Left ventricle myocardium superior (tissue), 1 donor: ENCODE results near the gene FGF2. TPM values are rescaled to one million over a fixed set of nuclear protein-coding genes. Genes with fewer than 3 reads are reported as not detected.
"Not testable (repeated sequence)": the region's sequence is repeated elsewhere in the genome, so short reads cannot be mapped to it uniquely, and the experiment has no call there.

Source experiments
- ATAC-seq: fragments of 200-7000 bp; cut with Tn5 transposase; one replicate; pipeline ENCODE4 v1.9.1; 2020; ENCODE audit warnings: mild to moderate bottlenecking, moderate library complexity
- DNase-seq: peaks from one replicate; pipeline ENCODE4 v3.0.0-alpha.2; 2020
- intact Hi-C: fragments of 100-400 bp; cut with micrococcal nuclease; formaldehyde crosslinking; loops from one replicate; pipeline ENCODE4 v1.11.0; 2022
- long read RNA-seq: library from polyadenylated mRNA; unstranded; transcript quantifications from one replicate; pipeline ENCODE4 v2.0.0, GENCODE V29; 2021
- total RNA-seq: library from RNA; stranded (reverse); fragmentation: NEBNext Ultra II Directional; extraction: Animal tissue kit (Norgen Biotek cat#: 25700); gene quantifications from one replicate; pipeline ENCODE4 v1.2.1, GENCODE V29; 2021
- donor health status: DM: no; HTN: yes; CAD: no; lungs with severe emphysema.

FGF2 gene
- 5.2 TPM for total RNA-seq
- long read RNA-seq, full-length matches to known transcripts = 4 of 4 reads
- long read RNA-seq, partial matches to known transcripts = 0 of 4 reads
- long read RNA-seq, other reads (novel, unspliced or antisense) = 0 of 4 reads

- intact Hi-C loops = no loop called here
- peak; percentile 77 for DNase-seq
- ATAC-seq = peak; percentile 84
These were observed at the start of gene FGF2 for GRCh38 chr4:122826553-122827257. Gene FGF2 (plus strand): TSS chr4:122826831. CDS start chr4:122827175, 344 bp downstream.

- intact Hi-C loops = no loop called here
- DNase-seq = no peak
- no peak for ATAC-seq
These were observed 49.7 kb upstream of the FGF2 start for GRCh38 chr4:122776916-122777315.

- no peak for DNase-seq
- no peak for ATAC-seq
- intact Hi-C loops = no loop called here
These were observed 48.6 kb upstream of the FGF2 start for GRCh38 chr4:122777846-122778673.

- ATAC-seq (no peak), DNase-seq (no peak)
- intact Hi-C loops = no loop called here
These were observed 45.1 kb upstream of the FGF2 start for GRCh38 chr4:122781486-122781885.

GRCh38 chr4:122783301-122784215 is 43.1 kb upstream of the FGF2 start:
- peak; percentile 77 for DNase-seq

GRCh38 chr4:122784261-122784660 is 42.4 kb upstream of the FGF2 start:
- ATAC-seq (peak; percentile 20), DNase-seq (no peak)
- intact Hi-C loops = no loop called here

More at GRCh38 chr4:122783301-122784215, 43.1 kb upstream of the FGF2 start:
- ATAC-seq = peak; percentile 100
- intact Hi-C loops = no loop called here

- ATAC-seq = no peak
- no peak for DNase-seq
- intact Hi-C loops = no loop called here
These were observed 41.5 kb upstream of the FGF2 start for GRCh38 chr4:122785099-122785498.

- DNase-seq, intact Hi-C loops, ATAC-seq: not testable (repeated sequence)
These were observed 40.3 kb upstream of the FGF2 start for GRCh38 chr4:122786296-122786695.

- intact Hi-C loops, DNase-seq, ATAC-seq: not testable (repeated sequence)
These were observed 39.7 kb upstream of the FGF2 start for GRCh38 chr4:122786920-122787319.

GRCh38 chr4:122787940-122788339 is 38.7 kb upstream of the FGF2 start:
- ATAC-seq (no peak), DNase-seq (no peak)
- intact Hi-C loops = no loop called here

- intact Hi-C loops = no loop called here
- ATAC-seq (no peak), DNase-seq (no peak)
These were observed 37.7 kb upstream of the FGF2 start for GRCh38 chr4:122788935-122789334.

- ATAC-seq (no peak), DNase-seq (no peak)
- intact Hi-C loops = no loop called here
These were observed 32.8 kb upstream of the FGF2 start for GRCh38 chr4:122793811-122794210.

- intact Hi-C loops = no loop called here
- ATAC-seq (peak; percentile 41), DNase-seq (no peak)
These were observed 29.7 kb upstream of the FGF2 start for GRCh38 chr4:122796801-122797404.

- ATAC-seq (no peak), DNase-seq (no peak)
- intact Hi-C loops = no loop called here
These were observed 29.1 kb upstream of the FGF2 start for GRCh38 chr4:122797405-122798094.

GRCh38 chr4:122798101-122798500 is 28.5 kb upstream of the FGF2 start:
- intact Hi-C loops = no loop called here
- ATAC-seq (peak; percentile 97), DNase-seq (peak; percentile 39)

- intact Hi-C loops = no loop called here
- ATAC-seq (no peak), DNase-seq (no peak)
These were observed 27.7 kb upstream of the FGF2 start for GRCh38 chr4:122798917-122799316.

GRCh38 chr4:122803788-122804208 is 22.8 kb upstream of the FGF2 start:
- ATAC-seq (peak; percentile 52), DNase-seq (no peak)
- intact Hi-C loops = no loop called here

GRCh38 chr4:122806981-122807679 is 19.5 kb upstream of the FGF2 start:
- DNase-seq (no peak), ATAC-seq (no peak)
- intact Hi-C loops = no loop called here
